GM21576 (cell line): ENCODE data around the gene HEPN1.

Experiments used
- ATAC-seq: cut with Tn5 transposase; IDR thresholded peaks from one replicate; pipeline ENCODE4 v1.9.1; 2021; ENCODE audit warnings: mild to moderate bottlenecking, moderate library complexity; ENCODE audit not compliant: unreplicated experiment

The HEPN1 gene

DNA sequence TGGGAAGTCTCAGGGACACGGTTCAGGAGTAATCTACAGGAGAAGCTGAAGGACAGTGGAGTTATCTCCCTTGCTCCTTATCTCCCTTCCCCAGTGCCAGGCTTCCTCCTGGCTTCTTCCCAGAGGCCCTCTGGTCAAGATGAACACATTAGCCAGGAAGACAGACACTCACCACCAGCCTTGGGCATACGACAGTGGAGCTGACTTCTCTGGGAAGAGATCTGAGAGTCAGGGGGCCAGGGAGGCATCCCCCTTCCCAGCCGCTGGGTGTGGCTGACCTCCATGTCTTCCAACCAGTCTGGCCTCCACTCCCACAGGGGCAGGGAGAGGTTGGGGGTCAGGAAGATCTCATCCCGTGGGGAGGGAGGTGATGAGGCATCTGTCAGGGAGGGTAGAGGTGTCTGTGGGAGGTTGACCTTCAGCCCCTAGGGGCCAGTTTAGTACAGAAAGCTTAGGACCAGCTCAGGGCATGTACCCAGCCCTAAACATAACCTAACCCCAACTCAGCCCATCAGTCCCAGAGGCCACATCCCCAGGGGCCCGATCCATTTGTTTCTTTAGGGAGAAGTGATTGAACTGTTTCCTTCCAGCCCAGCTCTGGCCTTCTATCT is 34.1 kb upstream of the HEPN1 start:
- no peak for ATAC-seq

DNA sequence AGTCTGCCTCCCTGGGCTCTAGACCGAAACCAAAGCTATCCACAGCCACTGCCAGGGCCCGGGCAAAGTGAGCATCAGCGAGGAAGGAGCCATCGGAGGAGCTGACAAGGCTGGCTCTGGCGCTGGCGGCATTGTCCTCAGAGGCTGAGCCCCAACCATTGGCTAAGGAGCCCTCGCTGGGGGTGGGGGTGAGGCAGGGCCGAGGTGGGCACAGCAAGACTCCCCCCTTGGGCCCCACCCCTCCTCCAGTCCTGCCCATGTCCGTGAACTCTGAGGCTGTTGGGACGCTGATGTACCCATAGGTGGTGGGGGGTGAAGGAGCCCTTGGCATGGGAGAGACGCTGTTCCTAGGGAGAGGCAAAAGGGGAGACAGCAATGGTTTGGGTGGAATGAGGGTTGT is 32.6 kb upstream of the HEPN1 start:
- no peak for ATAC-seq

DNA sequence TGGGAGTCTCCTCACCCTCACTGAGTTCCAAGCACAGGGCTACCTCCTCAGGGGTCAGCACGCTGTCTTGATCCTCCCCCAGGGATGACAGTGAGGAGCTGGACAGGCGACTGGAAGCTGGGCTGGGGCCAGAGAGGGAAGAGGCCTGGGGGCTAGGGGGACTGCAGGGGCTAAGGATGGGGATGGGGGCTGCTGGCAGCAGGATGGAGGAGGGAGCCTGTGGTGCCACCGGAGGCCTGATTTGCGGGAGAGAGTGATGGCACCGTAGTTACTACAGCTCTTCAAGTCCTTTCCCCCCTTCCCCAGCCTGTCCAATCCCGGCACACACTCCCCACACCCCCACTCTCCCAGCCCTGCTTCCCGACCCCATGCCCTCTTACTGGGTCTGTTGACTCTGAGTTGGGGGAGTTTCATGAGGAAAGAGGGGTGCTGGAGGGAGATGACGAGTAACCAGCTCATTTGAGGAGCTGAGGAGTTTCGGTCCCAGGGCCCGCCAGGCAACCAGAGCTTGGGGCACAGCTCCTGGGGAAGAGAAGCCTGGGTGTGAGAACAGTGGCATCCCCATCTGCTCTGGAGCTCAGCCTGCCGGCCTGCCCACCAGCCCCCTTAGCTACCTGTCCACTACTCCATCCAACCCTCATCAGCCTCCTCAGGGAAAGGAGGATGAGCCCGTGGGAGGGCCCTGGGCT is 31.9 kb upstream of the HEPN1 start:
- no peak for ATAC-seq

DNA sequence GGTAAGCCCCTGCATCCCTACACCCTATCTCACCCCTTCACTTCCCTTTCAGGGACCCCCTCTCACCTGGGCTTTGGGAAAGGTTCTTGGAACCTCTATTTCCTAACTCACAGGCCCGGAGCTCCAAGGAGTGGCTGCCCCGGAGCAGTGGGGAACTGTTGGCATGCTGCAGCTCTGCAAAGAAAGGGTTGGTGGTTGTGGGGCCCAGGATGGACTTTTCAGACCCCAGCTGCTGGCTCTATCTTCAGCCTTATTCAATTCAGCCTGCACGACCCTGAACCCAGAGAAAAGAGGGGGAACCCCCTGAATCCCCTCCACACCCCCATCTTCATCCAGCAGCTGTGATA is 31.4 kb upstream of the HEPN1 start:
- no peak for ATAC-seq

DNA sequence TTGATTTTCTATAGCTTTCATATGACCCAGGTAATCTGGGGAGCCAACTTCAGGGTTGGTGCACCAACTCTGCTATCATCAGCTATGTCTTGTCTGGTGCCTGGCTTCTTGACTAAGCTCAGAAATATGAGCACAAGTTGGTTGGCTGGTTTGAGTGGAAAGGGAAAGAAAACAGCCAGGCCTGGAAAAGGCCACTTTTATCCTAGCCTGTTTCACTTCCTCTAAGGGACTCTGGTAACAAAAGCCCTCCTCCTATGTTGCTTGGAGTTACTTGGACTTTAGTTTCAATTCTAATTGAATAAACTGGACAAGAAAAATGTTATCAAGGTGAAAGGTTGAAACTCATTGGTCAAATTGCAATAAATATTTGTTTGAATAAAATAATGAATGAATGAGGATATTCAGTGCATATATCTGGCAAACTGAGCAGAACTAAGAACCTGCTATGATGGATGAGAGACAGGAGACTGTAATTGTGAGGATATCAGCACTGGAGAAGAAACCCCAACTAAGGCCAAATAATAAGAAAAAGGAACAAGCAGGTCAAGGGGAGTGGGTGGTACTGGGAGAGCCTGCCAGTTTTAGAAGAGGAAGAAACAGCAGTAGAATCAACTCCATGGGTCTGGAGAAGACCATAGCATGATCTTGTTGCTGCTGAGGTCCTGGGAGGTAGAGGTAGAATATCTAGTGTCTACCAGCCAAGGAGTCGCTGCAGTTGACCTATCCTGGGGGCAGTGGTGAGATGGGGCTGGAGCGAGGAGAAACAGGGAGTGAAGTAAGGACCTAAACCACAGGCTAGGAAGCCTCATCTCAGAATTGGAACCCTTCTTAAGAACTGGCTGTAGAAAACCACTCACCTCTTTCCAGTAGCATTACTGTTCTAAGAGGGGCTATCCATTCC is 29.6 kb upstream of the HEPN1 start:
- no peak for ATAC-seq

DNA sequence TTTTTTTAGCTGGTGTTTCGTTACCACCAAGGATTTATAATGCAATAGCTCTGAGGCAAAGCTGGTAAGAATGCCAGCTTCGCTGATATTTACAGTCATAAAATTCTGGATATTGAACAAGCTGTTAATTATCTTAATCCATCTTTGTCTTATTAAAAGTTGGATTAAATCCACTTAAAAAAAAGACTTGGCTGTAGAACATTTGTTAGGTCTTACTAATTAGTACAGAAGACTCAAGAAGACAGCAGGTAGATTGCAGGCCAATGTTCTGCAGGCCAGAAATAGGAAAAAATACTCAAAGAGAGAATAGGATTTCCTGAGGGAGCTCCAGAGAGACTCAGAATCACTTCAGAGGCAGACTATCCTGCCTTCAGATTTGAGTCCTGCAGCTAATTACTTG is 28.9 kb upstream of the HEPN1 start:
- no peak for ATAC-seq

DNA sequence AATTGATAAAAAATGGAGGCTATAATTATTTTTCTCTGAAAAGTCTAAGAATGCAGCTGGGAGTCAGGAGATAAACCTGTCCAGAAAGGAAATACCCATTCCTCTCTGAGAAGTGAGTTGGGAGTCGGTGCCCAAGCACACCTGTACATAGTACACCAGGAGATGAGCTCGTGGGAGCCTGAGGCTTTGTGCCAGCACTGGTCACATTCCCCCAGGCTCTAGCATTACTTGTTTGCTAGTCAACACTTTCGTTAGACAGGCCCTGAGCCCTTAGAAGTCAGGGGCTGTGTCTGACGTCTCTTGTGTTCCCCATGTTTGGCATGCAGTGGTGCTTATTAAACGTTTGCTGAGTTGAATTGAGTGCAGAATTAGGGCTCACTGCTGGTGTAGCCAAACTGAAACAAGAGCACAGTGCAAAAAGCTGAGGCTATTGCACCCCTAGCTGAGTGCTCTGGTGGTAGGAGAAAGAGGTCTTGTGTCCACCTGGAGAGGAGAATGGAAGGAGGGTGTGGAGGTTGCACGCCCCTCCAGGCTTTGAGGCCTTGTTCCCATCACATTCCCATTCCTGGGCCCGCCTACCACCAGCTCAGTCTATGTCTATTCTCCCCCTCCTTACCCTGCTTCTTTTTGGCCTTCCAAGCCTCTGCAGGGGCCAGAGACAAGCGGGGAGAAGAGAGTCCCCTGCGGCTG is 28.2 kb upstream of the HEPN1 start:
- no peak for ATAC-seq

DNA sequence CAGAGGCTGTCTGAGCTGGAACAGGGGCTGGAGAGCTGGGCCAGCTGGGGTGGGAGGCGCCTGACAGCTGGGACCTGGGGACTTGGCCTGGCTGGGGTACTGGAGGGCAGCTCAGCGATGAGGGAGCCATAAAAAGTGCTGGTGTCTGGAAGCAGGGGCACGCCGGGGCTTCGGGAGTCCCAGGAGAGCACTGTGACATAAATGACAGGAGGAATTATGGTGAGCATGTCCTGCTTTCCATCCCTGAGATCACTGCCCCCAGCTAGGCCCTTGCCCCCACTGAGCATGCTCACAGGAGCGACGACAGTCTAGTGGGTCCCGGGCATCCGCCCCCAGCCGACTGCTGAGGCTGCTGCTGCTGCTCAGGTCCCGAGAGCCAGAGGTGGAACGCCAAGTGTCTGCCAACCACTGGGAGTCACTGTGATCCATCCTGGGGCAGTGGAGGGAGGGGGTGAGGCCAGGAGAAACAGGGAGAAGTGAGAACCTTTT is 27.6 kb upstream of the HEPN1 start:
- no peak for ATAC-seq

DNA sequence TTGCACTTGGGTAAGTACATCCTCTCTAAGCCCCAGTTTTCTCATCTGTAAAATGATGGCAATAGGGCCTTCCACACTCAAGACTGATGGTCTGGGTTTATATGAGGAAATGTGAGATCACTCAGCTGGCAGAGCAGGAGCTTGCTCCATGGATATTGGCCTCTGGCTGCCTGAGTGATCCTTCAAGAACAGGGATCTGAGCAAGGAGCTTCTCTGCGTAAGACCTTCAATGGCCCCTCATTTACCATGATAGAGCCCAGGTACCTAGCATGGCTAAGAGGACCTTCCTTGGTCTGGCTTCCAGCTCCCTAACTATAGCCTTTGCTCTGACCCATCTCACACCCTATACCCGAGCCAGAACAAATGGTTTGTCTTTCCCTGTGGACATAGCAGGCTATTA is 26.9 kb upstream of the HEPN1 start:
- no peak for ATAC-seq

DNA sequence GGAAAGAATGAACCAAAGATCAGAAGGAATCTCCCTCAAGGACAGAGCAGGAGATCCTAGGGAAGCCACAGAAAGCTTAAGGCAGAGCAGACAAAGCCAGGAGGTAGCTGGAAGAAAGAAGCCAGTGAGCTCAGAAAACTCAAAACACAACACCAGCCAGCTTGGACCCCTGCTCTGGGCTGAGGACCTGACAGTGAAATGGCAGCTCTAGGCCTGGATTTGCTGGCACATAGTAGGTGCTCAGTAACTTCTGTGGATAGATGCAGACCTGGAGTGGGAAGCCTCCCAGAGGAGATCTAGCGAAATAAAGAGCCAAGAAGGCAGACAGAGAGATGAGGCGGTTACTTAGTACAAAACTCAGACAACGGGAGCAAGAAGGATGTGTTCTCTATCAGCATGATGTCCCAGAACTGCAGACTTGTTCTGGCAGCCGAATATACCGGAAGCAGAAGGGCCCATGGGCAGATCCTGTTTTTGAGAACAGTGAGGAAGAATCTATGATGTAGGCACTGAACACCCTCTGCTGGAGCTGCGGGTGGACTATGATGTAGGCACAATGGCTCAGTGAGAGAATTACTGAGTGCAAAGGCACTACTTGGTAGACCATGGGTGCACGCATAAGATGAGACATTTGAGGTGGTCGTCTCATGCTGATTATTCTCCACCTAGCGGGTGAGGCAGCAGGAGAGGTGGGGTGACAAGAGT is 26.1 kb upstream of the HEPN1 start:
- ATAC-seq = no peak

DNA sequence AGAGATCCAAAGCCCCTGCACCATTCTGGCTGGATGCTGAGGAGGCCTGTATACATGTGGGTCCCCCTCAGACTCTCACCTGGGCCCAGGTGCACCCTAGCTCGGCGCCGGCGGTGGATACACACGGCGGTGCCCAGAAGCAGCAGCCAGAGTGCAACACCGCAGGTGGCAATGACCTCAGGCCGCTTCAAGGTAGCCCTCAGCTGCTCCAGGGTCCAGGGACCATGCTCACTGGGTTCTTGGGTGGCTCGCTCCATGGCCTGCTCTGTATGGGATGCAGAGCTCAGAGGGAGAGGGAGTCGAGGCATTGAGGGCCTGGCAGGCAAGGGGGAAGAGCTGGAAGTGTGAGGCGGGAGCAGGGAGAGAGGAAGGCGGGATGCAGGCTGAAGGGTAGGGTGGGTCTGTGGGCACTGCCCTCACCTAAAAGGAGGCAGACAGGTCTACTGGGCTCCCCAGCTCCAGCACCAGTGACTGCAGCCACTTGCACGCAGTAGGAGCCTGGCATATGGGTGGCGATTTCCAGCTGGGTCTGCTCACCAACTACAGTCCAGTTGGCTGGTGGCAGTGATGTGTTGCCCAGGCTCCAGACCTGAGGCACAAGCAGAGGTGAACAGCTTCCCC is 25.2 kb upstream of the HEPN1 start:
- no peak for ATAC-seq

DNA sequence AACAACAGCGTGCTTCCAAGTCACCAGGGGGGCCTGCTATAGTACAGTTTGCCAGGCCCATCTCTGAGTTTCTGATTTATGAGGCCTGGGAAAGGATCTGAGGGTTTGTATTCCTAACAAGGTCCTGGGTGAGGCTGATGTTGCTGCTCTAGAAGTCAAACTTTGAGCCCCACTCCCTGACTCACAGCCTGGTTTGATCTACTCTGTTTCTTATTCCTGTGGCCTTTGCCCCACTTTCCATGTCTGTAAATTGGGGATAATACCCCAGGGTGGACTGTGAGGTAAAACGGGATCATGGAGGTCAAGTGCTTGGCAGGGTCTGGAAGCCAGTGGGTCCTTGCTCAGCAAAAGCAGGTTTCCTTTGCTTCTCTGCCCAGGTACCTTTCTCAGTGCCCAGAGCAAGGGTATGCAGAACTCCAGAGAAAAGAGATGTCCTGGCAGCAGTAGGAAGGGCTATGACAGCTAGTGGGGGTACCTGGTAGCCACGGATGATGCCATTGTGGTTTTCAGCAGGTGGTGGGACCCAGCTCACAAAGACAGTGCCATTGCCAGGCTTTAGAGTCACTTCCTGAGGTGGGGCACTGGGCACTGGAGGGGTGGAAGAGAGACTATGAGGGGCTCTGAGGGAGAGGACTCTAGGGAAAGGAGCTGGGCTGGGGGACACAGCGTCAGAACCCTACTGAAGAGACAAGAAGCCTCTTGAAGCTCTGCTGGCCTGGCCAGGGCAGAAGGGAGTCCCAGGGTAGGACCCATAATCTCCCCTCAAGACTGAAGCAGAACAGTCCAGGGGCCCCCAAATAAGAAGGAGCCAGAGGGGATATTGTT is 24.2 kb upstream of the HEPN1 start:
- ATAC-seq = no peak

DNA sequence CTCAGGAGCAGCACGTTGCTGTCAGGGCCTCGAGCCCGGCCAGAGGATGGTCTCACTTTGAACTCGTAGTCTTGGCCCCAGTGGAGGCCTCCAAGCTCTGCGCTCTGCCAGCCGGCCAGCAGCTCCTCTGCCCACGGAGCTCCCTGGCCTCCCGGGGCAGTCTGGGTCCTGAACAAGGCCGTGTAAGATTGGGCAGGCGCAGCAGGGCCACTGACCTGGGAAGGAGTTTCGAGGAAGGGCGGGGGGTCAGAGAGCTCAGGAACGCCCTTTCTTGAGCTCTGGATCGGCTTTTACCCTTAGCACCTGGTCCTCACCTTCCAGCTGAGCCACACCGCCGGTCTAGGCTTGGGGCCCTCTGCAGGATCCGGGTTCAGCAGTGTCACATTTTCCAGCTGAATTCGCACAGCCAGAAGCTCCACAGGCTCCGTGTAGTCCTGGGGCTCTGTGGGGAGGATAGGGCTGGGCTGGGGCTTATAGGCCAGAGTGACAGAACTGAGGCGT is 23.5 kb upstream of the HEPN1 start:
- ATAC-seq = no peak

DNA sequence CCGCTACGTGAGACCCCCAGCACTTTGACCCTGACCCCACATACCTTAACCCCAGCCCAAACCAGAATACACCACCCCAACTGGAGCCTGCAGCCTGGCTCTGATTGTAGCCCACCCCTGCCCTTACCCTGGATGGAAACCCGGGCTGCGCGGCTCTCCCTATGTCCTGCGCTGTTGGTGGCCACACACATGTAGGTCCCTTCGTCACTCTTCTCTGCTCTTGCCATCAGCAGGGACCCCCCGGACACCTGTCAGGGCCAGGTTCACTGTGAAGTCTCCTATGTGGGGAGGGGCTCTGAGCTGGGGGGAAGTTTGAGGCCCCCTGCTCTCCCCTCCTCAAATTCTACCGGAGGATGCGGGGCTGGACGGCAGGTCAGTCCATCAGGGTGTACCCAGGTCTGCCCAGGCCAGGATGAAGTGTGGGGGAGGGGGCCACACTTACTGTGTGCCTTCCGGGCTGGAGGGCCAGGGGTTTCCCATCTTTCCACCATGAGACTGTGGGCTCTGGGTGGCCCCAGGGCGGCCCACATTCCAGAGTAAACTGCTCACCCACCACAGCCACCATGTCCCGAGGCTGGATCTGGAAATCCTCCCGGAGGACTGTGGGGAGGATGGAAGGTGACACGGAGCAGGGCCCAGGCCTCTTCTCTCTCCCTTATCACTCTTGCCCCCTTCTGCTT is 22.8 kb upstream of the HEPN1 start:
- ATAC-seq = no peak

DNA sequence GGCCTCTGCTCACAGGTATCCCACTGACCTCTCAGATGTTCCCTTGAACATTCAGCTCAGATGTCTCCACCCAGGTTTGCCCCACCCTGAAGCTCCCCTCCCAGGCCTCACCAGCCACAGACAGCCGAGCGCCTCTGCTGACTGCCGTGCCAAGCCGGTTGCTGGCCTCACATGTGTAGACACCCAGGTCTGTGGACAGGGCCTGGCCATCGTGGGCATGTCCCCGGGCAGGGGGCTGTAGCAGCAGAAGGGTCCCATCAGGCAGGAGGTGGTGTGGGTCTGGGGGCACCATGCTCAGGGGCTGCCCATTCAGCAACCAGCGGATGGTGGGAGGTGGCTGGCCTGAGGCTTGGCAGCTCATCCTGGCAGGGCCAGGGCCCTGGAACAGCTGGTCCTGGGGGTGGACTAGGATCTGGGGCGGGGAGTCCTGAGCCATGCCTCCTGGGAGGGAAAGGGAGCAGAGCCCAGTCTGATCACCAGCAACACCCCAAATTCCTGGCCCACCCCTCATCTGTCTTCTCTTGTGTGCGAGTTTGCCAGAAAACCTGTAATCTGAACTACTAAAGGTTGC is 22.1 kb upstream of the HEPN1 start:
- no peak for ATAC-seq

DNA sequence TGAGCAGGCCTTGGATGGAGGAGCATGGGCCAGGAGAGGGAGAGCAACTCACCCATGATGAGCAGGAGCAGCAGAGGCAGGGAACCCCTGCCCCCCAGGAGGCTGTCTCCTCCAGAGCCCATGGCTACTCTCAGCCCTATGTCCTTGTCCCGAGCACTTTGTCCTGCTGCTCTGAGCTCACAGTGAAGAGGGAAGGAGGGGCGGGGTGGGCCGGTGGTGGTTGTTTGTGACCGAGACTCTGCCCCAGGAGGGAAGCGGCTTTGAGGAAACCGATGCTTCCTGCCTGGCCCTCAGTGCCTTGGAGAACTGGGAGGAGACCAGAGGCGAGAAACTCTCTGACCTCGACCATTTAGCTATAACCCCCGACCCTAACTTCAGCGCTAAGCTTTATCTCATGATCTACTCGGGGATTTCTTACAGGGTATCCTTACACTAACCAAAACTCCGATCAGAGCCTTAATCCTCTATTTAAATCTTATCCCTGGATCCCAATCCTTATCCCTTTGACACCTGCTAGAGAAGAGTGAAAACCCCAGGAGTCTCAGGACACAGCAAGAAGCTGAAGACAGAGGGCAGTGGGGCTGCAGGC is 21.3 kb upstream of the HEPN1 start, which contains the start of gene ROBO4:
ROBO4 (minus strand) TSS at position 192 of the 589 bp plus-strand sequence; CDS start at position 122, 70 bp downstream.
- no peak for ATAC-seq

DNA sequence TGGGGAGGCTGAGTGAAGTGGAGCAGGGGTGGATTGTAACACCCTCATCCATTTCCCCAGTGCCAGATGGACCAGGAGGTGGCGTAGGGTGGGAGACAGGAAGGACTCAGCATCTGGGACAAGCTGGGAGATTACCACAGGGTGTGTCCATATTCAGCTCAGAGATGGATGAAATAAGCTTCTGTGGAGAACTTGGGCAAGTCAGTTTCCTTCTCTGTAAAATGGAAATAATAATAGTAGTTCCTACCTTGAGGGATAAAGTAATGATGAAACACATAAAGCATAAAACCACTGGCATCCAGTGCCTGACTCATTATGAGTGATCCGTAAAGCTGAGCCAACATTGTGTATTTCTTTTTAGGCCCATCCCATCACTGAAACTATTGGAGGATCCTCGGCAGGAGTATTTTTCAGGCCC is 20.8 kb upstream of the HEPN1 start:
- ATAC-seq = no peak

DNA sequence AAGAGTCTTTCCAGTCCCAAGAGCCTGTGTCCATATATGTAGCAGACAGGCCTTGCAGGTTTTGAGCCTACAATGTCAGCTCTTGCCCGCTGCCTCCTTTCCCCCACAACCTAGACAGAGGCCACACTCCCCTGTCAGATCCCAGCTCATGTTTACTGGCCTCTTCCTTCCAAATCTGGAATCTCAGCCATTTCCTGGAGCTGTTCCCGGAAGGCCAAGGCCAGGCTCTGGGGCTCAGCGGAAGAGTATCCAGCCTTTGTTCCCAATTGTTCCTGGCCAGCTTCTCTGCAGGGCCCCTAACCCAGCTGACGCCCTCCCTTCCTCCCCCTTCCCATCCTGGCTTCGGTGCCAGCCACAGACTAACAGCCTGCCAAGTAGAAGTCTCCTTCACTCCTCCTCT is 20.3 kb upstream of the HEPN1 start:
- no peak for ATAC-seq
